ENCODE data around the gene COPG1. TPM values are rescaled to one million over a fixed set of nuclear protein-coding genes. Genes with fewer than 3 reads are reported as not detected.

COPG1 gene
- total and polyA plus RNA-seq, 2 experiments from 2014 or later: 114 to 154 TPM

GRCh38 chr3:129234441-129234840 lies 15.0 kb upstream of the COPG1 start:
- H3K4me1 ChIP-seq (ENCODE audit: low read depth): no peaks in the 10 kb centered on the region
- H3K27me3 ChIP-seq: no peaks in the 10 kb centered on the region
- no peaks in the 10 kb centered on the region for H3K9me3 ChIP-seq (ENCODE audit: low read depth)
- H3K4me3 ChIP-seq: no peak overlapping the region
- DNase-seq (ENCODE audit: low read depth in 1 of 2, low spot score in 1 of 2): no peak
- TF ChIP-seq, protein P1, sequence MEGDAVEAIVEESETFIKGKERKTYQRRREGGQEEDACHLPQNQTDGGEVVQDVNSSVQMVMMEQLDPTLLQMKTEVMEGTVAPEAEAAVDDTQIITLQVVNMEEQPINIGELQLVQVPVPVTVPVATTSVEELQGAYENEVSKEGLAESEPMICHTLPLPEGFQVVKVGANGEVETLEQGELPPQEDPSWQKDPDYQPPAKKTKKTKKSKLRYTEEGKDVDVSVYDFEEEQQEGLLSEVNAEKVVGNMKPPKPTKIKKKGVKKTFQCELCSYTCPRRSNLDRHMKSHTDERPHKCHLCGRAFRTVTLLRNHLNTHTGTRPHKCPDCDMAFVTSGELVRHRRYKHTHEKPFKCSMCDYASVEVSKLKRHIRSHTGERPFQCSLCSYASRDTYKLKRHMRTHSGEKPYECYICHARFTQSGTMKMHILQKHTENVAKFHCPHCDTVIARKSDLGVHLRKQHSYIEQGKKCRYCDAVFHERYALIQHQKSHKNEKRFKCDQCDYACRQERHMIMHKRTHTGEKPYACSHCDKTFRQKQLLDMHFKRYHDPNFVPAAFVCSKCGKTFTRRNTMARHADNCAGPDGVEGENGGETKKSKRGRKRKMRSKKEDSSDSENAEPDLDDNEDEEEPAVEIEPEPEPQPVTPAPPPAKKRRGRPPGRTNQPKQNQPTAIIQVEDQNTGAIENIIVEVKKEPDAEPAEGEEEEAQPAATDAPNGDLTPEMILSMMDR (IDR thresholded peaks at IDR 0.05; ENCODE audit: low read depth, low read length): no peak
- H3K36me3 ChIP-seq: no peaks in the 10 kb centered on the region
- no peak overlapping the region for H3K27ac ChIP-seq

DNA sequence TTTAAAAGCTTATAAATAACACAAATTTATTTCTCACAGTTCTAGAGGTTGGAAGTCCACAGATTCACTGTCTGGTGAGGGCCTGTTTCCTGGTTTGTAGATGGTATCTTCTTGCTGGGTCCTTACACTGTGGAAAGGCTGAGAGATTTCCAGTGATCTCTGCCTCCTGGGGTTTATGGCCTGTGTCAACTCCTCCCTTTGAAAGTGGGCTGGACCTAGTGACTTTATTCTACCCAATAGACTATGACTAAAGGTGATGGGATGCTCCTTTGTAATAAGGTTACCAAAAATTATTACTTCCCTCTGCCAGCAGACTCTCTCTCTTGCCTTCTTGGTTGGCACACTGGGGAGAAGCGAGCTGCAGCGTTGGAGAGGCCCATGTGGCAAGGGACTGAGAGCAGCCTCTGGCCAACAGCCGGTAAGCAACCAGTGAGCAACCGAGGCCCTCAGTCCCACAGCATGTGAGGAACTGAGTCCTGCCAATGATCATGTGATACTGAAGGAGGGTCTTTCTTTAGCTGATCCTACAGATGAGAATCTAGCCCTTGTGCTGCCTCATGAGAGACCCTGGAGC lies 14.0 kb upstream of the COPG1 start:
- Histone ChIP-seq H3K4me3 (no peak overlapping the region), H3K36me3 (no peaks in the 10 kb centered on the region), H3K9me3 (ENCODE audit: low read depth) (no peaks in the 10 kb centered on the region), H3K27me3 (no peaks in the 10 kb centered on the region), H3K4me1 (ENCODE audit: low read depth) (no peaks in the 10 kb centered on the region), H3K27ac (no peak overlapping the region)
- no peak for DNase-seq (ENCODE audit: low read depth in 1 of 2, low spot score in 1 of 2)
- TF ChIP-seq, protein P1 (IDR thresholded peaks at IDR 0.05; ENCODE audit: low read depth, low read length): no peak

DNA sequence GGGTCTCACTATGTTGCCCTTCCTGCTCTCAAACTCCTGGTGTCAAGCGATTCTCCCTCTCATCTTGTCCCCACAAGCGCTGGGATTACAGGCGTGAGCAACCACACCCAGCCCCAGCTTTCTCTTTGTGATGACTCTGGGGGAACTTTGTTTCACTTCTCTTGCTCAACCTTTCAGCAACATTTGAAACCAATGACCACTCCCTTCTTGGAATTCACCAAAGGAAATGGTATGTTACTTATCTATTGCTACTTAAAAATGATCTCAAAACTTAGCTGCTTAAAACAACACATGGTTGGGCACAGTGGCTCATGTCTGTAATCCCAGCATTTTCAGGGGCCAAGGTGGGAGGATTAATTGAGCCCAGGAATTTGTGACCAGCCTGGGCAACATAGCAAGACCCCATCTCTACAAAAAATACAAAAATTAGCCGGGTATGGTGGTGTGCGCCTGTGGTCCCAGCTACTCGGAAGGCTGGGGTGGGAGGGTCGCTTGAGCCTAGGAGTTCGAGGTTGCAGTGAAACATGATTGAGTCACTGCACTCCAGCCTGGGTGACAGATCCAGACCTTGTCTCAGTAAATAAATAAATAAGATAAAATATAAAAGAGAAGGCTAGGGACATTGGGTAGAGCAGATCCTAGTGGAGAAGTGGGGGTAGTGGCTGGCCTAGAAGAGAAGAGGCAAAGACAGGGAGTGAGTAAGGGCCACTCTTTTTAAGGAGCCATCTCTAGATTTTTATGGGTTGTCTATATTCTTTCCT lies 10.3 kb upstream of the COPG1 start:
- Histone ChIP-seq H3K36me3 (no peaks in the 10 kb centered on the region), H3K27me3 (no peaks in the 10 kb centered on the region), H3K27ac (no peak overlapping the region), H3K4me3 (no peak overlapping the region), H3K4me1 (ENCODE audit: low read depth) (no peaks in the 10 kb centered on the region), H3K9me3 (ENCODE audit: low read depth) (no peaks in the 10 kb centered on the region)
- TF ChIP-seq, protein P1 (IDR thresholded peaks at IDR 0.05; ENCODE audit: low read depth, low read length): no peak
- peak in 1 of 2 donors; percentile 74 for DNase-seq (ENCODE audit: low read depth in 1 of 2, low spot score in 1 of 2)

- TF ChIP-seq, protein P1 (IDR thresholded peaks at IDR 0.05; ENCODE audit: low read depth, low read length): no peak
- Histone ChIP-seq H3K27me3 (no peaks in the 10 kb centered on the region), H3K27ac (no peak overlapping the region), H3K4me1 (ENCODE audit: low read depth) (no peaks in the 10 kb centered on the region), H3K4me3 (no peak overlapping the region), H3K9me3 (ENCODE audit: low read depth) (no peaks in the 10 kb centered on the region), H3K36me3 (no peaks in the 10 kb centered on the region)
- DNase-seq (ENCODE audit: low read depth in 1 of 2, low spot score in 1 of 2): no peak
These were observed 9.4 kb upstream of the COPG1 start for GRCh38 chr3:129239991-129240390.

DNA sequence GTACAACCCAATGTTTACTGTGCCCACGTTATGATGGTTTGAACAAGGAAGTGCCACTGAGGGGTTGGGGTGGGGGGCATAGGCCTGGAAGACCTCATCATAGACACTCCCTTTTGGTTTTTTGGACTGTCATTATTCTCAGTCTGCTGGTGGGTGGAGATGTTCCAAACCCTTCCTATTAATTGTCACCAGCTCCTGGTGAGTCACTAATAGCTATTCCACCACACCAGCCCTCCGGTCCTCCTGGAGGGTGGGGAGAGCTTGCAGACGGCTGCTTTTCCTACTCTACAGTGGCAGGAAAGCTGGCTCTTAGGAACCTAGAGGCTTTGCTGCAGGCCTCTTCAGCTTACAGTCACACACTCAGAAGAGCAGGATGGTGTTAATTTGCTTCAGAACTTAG lies 9.0 kb upstream of the COPG1 start:
- Histone ChIP-seq H3K4me1 (ENCODE audit: low read depth) (no peaks in the 10 kb centered on the region), H3K27me3 (no peaks in the 10 kb centered on the region), H3K27ac (no peak overlapping the region)

More for the DNA sequence above, 9.0 kb upstream of the COPG1 start:
- TF ChIP-seq, protein P1 (IDR thresholded peaks at IDR 0.05; ENCODE audit: low read depth, low read length): no peak
- Histone ChIP-seq H3K36me3 (no peaks in the 10 kb centered on the region), H3K4me3 (no peak overlapping the region), H3K9me3 (ENCODE audit: low read depth) (no peaks in the 10 kb centered on the region)
- DNase-seq (ENCODE audit: low read depth in 1 of 2, low spot score in 1 of 2): no peak

Data from cardiac muscle cell (in vitro differentiated cells and primary cell).